NCI-H2227 (cell line): Measurements from ENCODE around the gene PHF14.
A peak's percentile ranks its signal among the peaks of the same experiment; 100 is the strongest.

ENCODE experiments used
- DNase-seq: peaks from one replicate; lab custom pipeline; 2025; ENCODE audit not compliant: unreplicated experiment; lab: John Stamatoyannopoulos, UW

PHF14 gene

DNA sequence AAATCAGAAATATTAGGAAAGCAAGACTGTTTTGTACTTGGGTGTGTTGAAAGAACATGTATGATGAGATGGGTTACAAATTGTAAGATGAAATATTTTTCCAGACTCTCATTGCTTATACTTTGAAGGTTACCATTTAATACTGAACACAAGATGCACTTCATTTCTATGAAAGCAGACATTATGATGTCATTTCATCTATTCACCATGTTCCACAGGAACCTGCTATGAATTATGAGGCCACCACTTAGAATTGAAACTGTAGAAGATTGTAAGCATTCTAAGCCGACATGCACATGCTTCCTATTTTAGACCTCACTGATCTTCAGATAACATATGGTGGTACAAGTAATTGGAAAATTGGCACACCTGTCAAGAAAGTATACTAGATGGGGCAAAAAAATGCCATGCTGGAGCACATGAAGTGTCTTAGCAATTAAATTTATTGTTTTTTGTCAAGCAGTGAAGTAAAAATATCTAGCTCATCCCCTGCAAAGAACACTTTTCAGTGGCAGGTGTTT lies 195.0 kb downstream of the PHF14 start:
- DNase-seq: peak; percentile 11

GRCh38 chr7:11170175-11170574 lies 196.5 kb downstream of the PHF14 start:
- DNase-seq: no peak

- no peak for DNase-seq
Observed at GRCh38 chr7:11170863-11171568, 197.3 kb downstream of the PHF14 start.

- DNase-seq: no peak
Observed at GRCh38 chr7:11171569-11172192, 198.0 kb downstream of the PHF14 start.

GRCh38 chr7:11172835-11173234 lies 199.2 kb downstream of the PHF14 start:
- DNase-seq: no peak

- DNase-seq: no peak
Observed at GRCh38 chr7:11175371-11175770, 201.7 kb downstream of the PHF14 start.

DNA sequence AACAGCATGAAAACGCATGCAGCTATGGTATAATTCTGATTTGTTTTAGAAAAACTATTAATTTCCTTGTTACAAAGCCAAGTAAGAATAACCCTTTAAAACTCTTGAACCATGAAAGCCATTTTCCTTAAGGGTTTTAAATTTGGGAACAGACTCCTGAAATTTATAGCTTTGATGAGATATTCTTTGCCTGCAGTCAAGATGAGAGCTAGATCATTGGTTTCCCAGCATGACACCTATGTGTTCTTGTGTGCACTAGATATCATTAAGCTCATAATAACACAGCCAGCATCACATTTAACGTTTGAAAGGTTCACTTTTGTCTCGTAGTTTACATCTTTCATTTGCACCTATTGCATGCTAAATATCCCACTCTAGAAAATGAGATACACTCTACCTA lies 202.2 kb downstream of the PHF14 start:
- DNase-seq: peak; percentile 50

- no peak for DNase-seq
Observed at GRCh38 chr7:11176985-11177555, 203.4 kb downstream of the PHF14 start.

- no peak for DNase-seq
Observed at GRCh38 chr7:11177793-11178192, 204.1 kb downstream of the PHF14 start.

- no peak for DNase-seq
Observed at GRCh38 chr7:11181590-11181989, 207.9 kb downstream of the PHF14 start.

DNA sequence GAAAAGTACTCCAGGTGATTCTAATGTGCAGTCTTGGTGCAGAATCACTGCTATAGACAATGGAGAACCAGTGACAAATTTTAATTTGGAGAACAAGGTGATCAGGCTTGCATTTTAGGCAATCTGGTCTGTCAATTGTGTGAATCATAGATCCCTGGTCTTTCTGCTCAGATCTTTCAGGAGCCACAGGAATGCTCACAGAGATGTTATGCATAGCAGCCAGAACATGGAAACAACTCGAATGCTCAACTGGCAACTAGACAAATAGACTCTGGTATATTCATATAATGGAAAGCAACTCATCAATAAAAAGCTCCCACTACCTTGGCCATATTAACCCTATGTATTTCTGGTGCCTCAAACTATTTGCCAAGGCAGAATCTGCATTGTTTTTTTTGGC lies 209.1 kb downstream of the PHF14 start:
- no peak for DNase-seq

GRCh38 chr7:11185179-11185815 lies 211.6 kb downstream of the PHF14 start:
- DNase-seq: no peak

- no peak for DNase-seq
Observed at GRCh38 chr7:11188529-11189310, 215.0 kb downstream of the PHF14 start.

DNA sequence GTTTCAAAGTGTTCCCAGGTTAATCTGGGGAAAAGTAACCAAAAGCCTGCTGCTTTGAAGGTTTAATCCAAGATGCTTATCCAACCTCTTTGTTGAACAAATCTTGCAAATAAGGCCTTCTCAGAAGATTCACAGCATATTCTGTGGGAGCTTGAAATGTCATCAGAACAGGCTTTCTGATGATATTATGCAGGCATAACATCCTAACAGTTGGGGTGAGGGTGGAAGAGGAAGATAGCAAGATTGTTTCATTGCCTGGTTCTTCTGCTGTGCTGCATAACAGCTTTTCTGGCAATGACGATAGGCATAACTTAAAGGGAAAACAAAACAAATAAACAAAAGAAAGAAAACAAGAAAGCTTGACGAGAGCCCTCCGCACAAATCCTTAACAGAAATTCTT lies 217.4 kb downstream of the PHF14 start:
- no peak for DNase-seq

- peak; percentile 30 for DNase-seq
Observed at GRCh38 chr7:11191574-11192220, 218.0 kb downstream of the PHF14 start.

- no peak for DNase-seq
Observed at GRCh38 chr7:11192506-11192905, 218.8 kb downstream of the PHF14 start.

GRCh38 chr7:11193131-11193867 lies 219.6 kb downstream of the PHF14 start:
- DNase-seq: peak; percentile 42

DNA sequence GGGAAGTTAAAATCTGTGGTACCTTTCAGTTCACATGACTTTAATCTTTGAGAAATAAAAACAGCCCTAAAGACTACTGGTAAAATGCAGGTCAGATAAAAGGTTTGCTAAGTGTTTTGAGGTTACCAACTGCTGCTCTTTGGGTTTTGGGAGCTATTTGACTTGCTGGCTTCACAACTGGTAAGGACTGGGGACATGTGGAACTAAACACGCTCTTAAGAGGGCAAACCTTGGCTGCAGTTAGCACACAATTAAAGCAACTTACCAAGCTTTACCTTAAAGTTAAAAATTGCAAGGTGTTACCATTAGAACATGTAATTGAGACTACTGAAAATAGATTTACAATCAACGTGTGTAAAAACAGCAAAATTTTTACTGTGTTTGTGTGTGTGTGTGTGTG lies 220.2 kb downstream of the PHF14 start:
- no peak for DNase-seq

GRCh38 chr7:11194492-11194891 lies 220.8 kb downstream of the PHF14 start:
- DNase-seq: no peak

GRCh38 chr7:11195502-11195901 lies 221.8 kb downstream of the PHF14 start:
- DNase-seq: no peak
